Osteocyte (in vitro differentiated cells): ENCODE data around the gene ADAM30. TPM values are rescaled to one million over a fixed set of nuclear protein-coding genes. Genes with fewer than 3 reads are reported as not detected.

Experiments used
- DNase-seq: peaks from one replicate; pipeline ENCODE4 v3.0.0; 2021; ENCODE audit warnings: mixed read lengths; ENCODE audit not compliant: unreplicated experiment; ENCODE audit errors: extremely low spot score
- H3K27ac Mint-ChIP-seq: one replicate; pipeline ENCODE4 v1.8.0; 2021; ENCODE audit warnings: mild to moderate bottlenecking, mixed read lengths; ENCODE audit not compliant: unreplicated experiment
- H3K27me3 Mint-ChIP-seq: one replicate; pipeline ENCODE4 v1.8.0; 2021; ENCODE audit warnings: mixed read lengths; ENCODE audit not compliant: unreplicated experiment
- H3K36me3 Mint-ChIP-seq: one replicate; pipeline ENCODE4 v1.8.0; 2021; ENCODE audit warnings: mixed read lengths; ENCODE audit not compliant: unreplicated experiment
- H3K4me1 Mint-ChIP-seq: one replicate; pipeline ENCODE4 v1.8.0; 2021; ENCODE audit warnings: mixed read lengths; ENCODE audit not compliant: unreplicated experiment
- H3K4me3 Mint-ChIP-seq: one replicate; pipeline ENCODE4 v1.8.0; 2021; ENCODE audit warnings: mild to moderate bottlenecking, moderate library complexity, mixed read lengths; ENCODE audit not compliant: unreplicated experiment
- H3K9me3 Mint-ChIP-seq: one replicate; pipeline ENCODE4 v1.8.0; 2021; ENCODE audit warnings: mixed read lengths; ENCODE audit not compliant: unreplicated experiment
- CTCF ChIP-seq: fragments of 200-600 bp; sonication (generic); IDR thresholded peaks from 2 replicates; pipeline ENCODE4 v1.5.0; 2021; ENCODE audit warnings: antibody characterized with exemption, mild to moderate bottlenecking, moderate library complexity
- total RNA-seq: library from RNA; stranded (reverse); gene quantifications from 2 replicates; pipeline ENCODE4 v1.2.1, GENCODE V29; 2021

ADAM30 gene
- total RNA-seq, 1 donor from 2014 or later: not detected

DNA sequence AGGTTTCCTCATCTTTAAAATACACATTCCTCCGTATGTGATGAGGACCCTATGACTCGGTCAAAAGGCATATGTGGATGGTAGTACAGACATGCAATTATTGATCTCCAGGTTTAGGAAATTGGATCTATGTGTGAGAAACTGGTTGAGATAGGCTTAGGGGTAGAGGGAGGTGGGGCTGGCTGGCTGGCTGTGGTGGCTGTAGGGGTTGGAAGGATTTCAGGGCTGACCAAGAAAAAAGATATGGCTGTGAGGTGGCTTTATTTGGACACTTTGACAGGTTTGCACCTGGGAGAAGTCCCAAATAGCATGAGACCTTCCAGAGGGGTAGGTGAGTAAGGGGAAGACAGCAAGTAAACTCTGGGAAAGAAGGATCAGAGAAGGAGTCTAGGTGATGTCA lies 39.6 kb upstream of the ADAM30 start:
- no peak for TF ChIP-seq CTCF
- no peaks in the 10 kb centered on the region for H3K4me1 Mint-ChIP-seq
- H3K36me3 Mint-ChIP-seq: peaks cover 72% of the 10 kb centered on the region
- H3K9me3 Mint-ChIP-seq: peaks cover 14% of the 10 kb centered on the region
- H3K27ac Mint-ChIP-seq: no peak overlapping the region
- no peak for DNase-seq
- no peak overlapping the region for H3K4me3 Mint-ChIP-seq
- H3K27me3 Mint-ChIP-seq: no peaks in the 10 kb centered on the region

- Mint-ChIP-seq H3K4me3 (no peak overlapping the region), H3K27ac (no peak overlapping the region), H3K4me1 (no peaks in the 10 kb centered on the region), H3K9me3 (peaks cover 14% of the 10 kb centered on the region), H3K27me3 (no peaks in the 10 kb centered on the region), H3K36me3 (peaks cover 70% of the 10 kb centered on the region)
- no peak for DNase-seq
- TF ChIP-seq CTCF: no peak
Observed at GRCh38 chr1:119935373-119935772, 39.1 kb upstream of the ADAM30 start.

DNA sequence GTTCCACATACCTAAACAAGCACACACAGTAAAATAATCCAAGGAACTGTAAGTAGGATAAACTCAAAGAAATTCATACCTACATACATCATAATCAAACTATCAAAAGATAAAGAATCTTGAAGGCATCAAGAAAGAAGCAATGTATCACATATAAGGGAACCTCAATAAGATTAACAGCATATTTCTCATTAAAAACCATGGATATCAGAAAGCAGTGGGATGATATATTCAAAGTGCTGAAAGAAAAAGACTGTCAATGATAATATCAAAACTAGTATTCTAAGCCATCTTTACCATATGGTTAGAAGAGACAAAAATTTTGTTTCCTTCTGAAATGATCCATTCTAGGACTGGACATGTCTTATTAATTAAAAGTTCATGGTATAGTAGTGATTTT lies 37.1 kb upstream of the ADAM30 start:
- no peaks in the 10 kb centered on the region for H3K27me3 Mint-ChIP-seq
- TF ChIP-seq CTCF: no peak
- no peak overlapping the region for H3K27ac Mint-ChIP-seq
- H3K4me3 Mint-ChIP-seq: no peak overlapping the region
- no peak for DNase-seq
- H3K36me3 Mint-ChIP-seq: peaks cover 64% of the 10 kb centered on the region
- peaks cover 14% of the 10 kb centered on the region for H3K9me3 Mint-ChIP-seq
- no peaks in the 10 kb centered on the region for H3K4me1 Mint-ChIP-seq

DNA sequence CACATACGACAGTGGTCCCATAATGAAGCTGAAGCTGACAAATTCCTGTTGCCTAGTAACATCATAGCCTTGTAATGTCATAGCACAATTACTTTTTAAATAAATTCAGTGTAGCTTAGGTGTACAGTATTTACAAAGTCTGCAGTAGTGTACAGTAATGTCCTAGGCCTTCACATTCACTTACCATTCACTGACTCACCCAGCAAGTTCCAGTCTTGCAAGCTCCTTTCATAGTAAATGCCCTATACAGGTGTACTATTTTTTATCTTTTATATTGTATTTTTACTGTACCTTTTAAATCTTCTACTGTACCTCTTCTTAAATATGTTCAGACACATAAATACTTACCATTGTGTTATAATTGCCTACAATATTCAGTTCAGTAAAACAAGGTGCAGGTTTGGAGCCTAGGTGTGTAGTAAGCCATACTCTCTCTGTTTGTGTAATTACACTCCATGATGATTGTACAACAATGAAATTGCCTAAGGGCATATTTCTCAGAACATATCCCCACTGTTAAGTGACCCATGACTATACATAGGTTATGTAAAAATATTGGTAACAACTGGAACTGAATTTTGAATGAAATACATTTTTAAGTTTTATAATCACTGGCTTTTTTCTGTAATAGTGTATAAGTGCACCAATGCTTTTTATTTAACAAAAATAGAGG lies 33.5 kb upstream of the ADAM30 start:
- Mint-ChIP-seq H3K9me3 (peaks cover 14% of the 10 kb centered on the region), H3K4me3 (no peak overlapping the region), H3K27ac (no peak overlapping the region), H3K36me3 (peaks cover 57% of the 10 kb centered on the region), H3K27me3 (no peaks in the 10 kb centered on the region), H3K4me1 (no peaks in the 10 kb centered on the region)
- no peak for TF ChIP-seq CTCF
- DNase-seq: no peak

- H3K27me3 Mint-ChIP-seq: no peaks in the 10 kb centered on the region
- H3K4me3 Mint-ChIP-seq: no peak overlapping the region
- H3K4me1 Mint-ChIP-seq: no peaks in the 10 kb centered on the region
- no peak for TF ChIP-seq CTCF
- H3K27ac Mint-ChIP-seq: no peak overlapping the region
- H3K36me3 Mint-ChIP-seq: peaks cover 53% of the 10 kb centered on the region
- no peak for DNase-seq
- H3K9me3 Mint-ChIP-seq: no peaks in the 10 kb centered on the region
Observed at GRCh38 chr1:119926553-119926952, 30.2 kb upstream of the ADAM30 start.
